ENCODE measurements around the gene FAM83G. TPM values are rescaled to one million over a fixed set of nuclear protein-coding genes. Genes with fewer than 3 reads are reported as not detected.
A peak's percentile ranks its signal among the peaks of the same experiment; 100 is the strongest.

The FAM83G gene
- total RNA-seq, 1 donor from 2014 or later = 12.9 TPM

DNA sequence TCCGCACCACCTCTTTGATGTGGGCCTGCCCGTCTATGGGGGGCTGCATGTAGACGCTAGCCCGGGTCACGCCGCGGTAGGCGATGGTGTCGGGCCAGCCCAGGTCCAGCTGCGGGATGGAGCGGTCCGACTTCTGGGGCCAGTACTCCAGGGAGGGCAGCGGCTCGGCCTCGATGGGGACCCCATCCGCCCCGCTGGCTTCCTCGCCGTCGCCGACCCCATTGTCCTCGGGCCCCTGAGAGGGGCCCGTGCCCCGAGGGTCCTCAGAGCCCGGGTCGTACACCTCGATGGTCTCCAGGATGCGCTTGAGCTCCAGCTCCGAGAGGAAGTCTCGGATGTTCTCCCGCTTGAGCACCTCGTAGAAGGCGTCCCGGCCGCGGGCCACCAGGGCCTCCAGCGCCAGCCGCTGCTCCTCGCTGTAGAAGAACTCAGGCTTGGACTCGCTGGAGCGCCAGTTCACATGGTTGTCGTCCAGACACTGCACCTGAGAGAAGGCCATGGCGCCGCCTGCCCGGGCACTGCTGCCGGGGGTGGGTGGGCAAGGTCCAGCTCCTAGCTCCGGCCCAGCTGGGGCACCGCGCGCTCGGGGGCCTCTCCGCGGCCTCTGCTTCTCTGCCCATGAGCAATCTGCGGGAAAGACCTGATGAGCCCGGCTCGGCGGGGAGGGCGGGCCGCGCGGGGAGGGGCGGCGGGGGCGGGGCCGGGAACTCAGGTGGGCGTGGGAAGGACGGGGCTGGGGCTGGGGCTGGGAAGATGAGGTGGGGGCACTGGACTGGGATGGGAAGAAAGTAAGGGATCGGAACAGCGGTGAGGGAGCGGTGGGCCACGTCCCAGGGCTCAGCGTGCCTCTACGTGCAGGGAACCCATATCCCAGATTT lies 782 bp downstream of the FAM83G start:
- H3K9me3 Mint-ChIP-seq (ENCODE audit: unreplicated experiment) = peaks cover 3% of the 10 kb centered on the region
- H3K4me3 ChIP-seq (ENCODE audit: insufficient read depth, low read depth, low read length) = peak overlapping the region; percentile 77
- H3K27me3 Mint-ChIP-seq (ENCODE audit: low read depth, unreplicated experiment) = peaks cover 2% of the 10 kb centered on the region
- peaks cover 53% of the 10 kb centered on the region for H3K79me2 ChIP-seq (ENCODE audit: insufficient read depth, low read length)
- H3K4me1 Mint-ChIP-seq (ENCODE audit: low read depth, unreplicated experiment) = peaks cover 8% of the 10 kb centered on the region
- H3K27ac ChIP-seq (ENCODE audit: low read depth, low read length) = peak overlapping the region; percentile 87
- peak overlapping the region; percentile 88 for H3K27ac Mint-ChIP-seq (ENCODE audit: unreplicated experiment)
- DNase-seq (ENCODE audit: low read depth) (peak; percentile 31), FAIRE-seq (no peak)
- H4K20me1 ChIP-seq (ENCODE audit: insufficient read depth, low read length) = peaks cover 48% of the 10 kb centered on the region
- peak overlapping the region; percentile 90 for H3K9ac ChIP-seq (ENCODE audit: low read length)
- peak overlapping the region; percentile 90 for H3K4me3 Mint-ChIP-seq (ENCODE audit: unreplicated experiment)
- H3K36me3 Mint-ChIP-seq (ENCODE audit: low read depth, unreplicated experiment) = peaks cover 4% of the 10 kb centered on the region
- no peaks in the 10 kb centered on the region for H3K36me3 ChIP-seq (ENCODE audit: insufficient read depth, low read length)
- peak overlapping the region; percentile 92 for H3K4me2 ChIP-seq (ENCODE audit: low read length)
- TF ChIP-seq, protein P1, sequence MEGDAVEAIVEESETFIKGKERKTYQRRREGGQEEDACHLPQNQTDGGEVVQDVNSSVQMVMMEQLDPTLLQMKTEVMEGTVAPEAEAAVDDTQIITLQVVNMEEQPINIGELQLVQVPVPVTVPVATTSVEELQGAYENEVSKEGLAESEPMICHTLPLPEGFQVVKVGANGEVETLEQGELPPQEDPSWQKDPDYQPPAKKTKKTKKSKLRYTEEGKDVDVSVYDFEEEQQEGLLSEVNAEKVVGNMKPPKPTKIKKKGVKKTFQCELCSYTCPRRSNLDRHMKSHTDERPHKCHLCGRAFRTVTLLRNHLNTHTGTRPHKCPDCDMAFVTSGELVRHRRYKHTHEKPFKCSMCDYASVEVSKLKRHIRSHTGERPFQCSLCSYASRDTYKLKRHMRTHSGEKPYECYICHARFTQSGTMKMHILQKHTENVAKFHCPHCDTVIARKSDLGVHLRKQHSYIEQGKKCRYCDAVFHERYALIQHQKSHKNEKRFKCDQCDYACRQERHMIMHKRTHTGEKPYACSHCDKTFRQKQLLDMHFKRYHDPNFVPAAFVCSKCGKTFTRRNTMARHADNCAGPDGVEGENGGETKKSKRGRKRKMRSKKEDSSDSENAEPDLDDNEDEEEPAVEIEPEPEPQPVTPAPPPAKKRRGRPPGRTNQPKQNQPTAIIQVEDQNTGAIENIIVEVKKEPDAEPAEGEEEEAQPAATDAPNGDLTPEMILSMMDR (IDR thresholded peaks at IDR 0.05; ENCODE audit: insufficient read depth, low read depth, low read length) = no peak
- TF ChIP-seq EZH2 (IDR thresholded peaks at IDR 0.05; ENCODE audit: insufficient read depth, low read length) = no peak
- H3K4me1 ChIP-seq (ENCODE audit: insufficient read depth, low read length) = peaks cover 44% of the 10 kb centered on the region
- H3K27me3 ChIP-seq (ENCODE audit: insufficient read depth, low read length) = no peaks in the 10 kb centered on the region
- H3K9me3 ChIP-seq (ENCODE audit: insufficient read depth, low read depth, low read length) = no peaks in the 10 kb centered on the region
- H2AFZ ChIP-seq (ENCODE audit: low read depth, low read length) = peak overlapping the region; percentile 70

DNA sequence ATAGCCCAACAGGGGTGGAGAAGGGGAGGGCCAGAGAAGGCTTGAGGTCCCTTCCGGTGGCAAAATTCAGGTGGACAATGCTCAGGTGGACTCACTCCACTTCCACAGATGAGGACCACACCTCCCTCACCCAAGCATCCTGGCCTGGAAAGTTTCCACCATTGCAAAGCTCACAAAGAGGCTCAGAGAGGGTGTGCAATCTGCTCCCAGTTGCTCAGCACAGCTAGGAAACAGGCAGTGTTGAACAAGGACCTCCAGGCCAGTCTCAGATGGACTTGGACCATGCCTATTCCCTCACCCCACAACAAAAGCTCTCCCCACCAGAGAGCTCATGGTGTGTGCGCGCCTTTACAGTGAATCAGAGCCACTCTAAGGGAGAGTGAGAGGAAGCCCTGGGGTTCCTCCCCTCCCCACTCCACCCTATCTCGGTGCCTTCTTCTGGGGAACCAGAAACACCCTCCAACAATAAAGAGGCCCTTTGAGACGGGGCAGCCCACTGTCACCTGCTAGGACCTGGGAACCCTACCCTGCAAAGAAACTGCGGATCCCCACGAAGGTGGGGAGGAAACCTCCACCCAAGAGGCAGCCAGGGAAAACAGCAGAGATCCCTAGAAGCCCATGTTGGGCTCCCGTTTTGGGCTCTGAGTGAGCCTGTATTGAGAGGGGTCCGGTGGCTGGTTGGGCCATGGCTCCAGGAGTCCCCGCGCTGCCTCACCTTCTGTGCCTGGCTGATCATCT lies 1.6 kb downstream of the FAM83G start:
- Mint-ChIP-seq H3K36me3 (ENCODE audit: low read depth, unreplicated experiment) (peaks cover 5% of the 10 kb centered on the region), H3K4me3 (ENCODE audit: unreplicated experiment) (peak overlapping the region; percentile 73), H3K27ac (ENCODE audit: unreplicated experiment) (no peak overlapping the region), H3K27me3 (ENCODE audit: low read depth, unreplicated experiment) (peaks cover 1% of the 10 kb centered on the region), H3K9me3 (ENCODE audit: unreplicated experiment) (peaks cover 3% of the 10 kb centered on the region), H3K4me1 (ENCODE audit: low read depth, unreplicated experiment) (peaks cover 8% of the 10 kb centered on the region)
- Histone ChIP-seq H3K79me2 (ENCODE audit: insufficient read depth, low read length) (peaks cover 61% of the 10 kb centered on the region), H3K9ac (ENCODE audit: low read length) (peak overlapping the region; percentile 90), H3K4me3 (ENCODE audit: insufficient read depth, low read depth, low read length) (peak overlapping the region; percentile 67), H3K4me2 (ENCODE audit: low read length) (peak overlapping the region; percentile 92), H3K4me1 (ENCODE audit: insufficient read depth, low read length) (peaks cover 44% of the 10 kb centered on the region), H4K20me1 (ENCODE audit: insufficient read depth, low read length) (peaks cover 56% of the 10 kb centered on the region), H3K27me3 (ENCODE audit: insufficient read depth, low read length) (no peaks in the 10 kb centered on the region), H3K27ac (ENCODE audit: low read depth, low read length) (peak overlapping the region; percentile 69), H3K9me3 (ENCODE audit: insufficient read depth, low read depth, low read length) (no peaks in the 10 kb centered on the region), H3K36me3 (ENCODE audit: insufficient read depth, low read length) (peaks cover 3% of the 10 kb centered on the region), H2AFZ (ENCODE audit: low read depth, low read length) (no peak overlapping the region)
- FAIRE-seq (no peak), DNase-seq (ENCODE audit: low read depth) (peak; percentile 68)
- no peak for TF ChIP-seq EZH2 (IDR thresholded peaks at IDR 0.05; ENCODE audit: insufficient read depth, low read length)
- TF ChIP-seq, protein P1 (IDR thresholded peaks at IDR 0.05; ENCODE audit: insufficient read depth, low read depth, low read length) = no peak

Measured in astrocyte (in vitro differentiated cells and primary cell).